GM19438 (cell line): ENCODE data around the gene BTRC.
"Not testable (repeated sequence)": the region's sequence is repeated elsewhere in the genome, so short reads cannot be mapped to it uniquely, and the experiment has no call there.

Experiments used
- ATAC-seq: cut with Tn5 transposase; IDR thresholded peaks from one replicate; pipeline ENCODE4 v1.9.1; 2021; ENCODE audit warnings: low read depth; ENCODE audit not compliant: unreplicated experiment

Gene BTRC

DNA sequence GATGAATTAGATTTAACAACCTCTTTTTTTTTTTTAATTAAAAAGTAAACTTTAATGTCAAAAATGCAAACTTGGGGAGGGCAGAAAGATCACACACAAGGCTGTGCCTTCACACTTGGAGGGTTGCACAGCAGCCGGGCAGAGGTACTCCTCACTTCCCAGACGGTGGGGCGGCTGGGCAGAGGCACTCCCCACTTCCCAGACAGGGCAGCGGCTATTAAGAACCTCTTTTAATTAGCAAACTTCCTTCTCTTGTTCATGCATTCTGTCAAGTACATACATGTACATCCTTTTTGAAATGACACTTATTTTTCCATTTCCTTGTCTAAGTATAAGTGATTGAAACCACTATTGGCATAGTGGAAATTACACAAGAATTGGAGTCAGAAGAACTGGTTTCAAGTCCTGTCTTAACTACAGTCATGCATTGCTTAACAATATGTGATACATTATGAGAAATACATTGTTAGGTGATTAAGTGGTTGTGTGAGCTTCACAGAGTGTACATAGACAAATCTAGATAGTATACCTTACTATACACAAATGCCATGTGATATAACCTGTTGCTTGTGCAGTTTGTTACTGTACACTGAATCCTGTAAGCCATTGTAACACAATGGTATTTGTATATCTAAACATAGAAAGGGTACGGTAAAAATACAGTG lies 26.5 kb downstream of the BTRC start:
- ATAC-seq = no peak

DNA sequence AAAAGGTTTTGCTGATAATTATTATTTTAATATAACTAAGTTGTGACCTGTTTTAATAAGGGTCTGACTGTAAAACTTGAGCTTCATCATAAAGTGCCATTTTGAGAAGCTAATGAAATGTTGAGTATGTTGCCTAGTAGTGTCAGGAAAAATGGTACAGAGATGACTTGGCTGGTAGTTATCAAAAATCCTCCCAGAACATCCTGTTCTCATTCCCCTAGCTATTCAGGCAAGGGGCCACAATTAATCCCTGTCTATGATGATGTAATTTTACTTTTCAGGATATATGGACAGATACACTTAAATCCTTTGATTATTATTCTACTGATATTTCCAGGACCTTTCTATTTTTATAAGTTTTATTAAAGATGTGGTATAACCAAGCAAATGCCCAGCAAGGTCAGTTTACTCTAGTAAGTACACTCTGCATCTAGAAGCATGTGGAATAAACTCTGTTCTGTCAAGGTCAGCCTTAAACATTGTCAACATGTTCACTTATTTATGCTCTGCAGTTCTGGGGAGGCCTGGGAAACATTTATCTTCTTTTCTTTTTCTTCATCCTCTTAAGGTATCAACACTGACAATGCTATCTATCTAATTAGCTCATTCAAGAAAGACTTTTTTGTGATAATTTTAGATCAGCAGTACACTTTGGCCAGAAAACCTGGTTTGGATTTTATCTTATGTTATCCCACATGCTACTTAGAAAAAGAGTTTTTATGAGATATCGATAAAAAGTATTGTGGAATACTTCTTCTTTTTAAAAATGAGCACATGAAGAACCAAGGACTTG lies 32.1 kb downstream of the BTRC start:
- no peak for ATAC-seq

DNA sequence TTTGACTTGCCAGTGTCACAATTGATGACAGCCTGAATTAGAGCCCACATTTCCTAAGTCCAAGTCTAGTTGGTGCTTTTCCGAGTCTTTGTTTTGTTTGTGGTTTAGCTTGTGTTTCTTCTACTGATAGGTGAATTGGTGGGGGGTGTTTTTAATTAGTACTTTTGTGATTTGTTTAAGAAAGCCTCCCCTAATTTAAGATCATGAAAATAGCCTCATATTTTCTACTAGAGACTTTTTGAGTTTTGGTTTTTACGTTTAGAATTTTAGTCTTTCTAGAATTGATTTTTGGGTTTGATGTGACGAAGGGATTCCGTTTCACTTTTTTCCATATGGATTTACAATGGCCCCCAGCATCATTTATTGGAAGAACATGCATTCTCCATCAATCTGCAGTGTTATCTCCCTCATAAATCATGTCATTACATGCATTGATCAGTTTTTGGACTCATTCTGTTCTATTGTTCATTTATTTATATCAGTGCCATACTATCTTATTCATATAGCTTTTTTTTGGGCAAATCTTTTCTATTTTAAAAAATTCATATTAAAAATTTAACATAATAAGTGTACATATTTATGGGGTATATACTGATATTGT lies 32.8 kb downstream of the BTRC start:
- ATAC-seq = no peak

DNA sequence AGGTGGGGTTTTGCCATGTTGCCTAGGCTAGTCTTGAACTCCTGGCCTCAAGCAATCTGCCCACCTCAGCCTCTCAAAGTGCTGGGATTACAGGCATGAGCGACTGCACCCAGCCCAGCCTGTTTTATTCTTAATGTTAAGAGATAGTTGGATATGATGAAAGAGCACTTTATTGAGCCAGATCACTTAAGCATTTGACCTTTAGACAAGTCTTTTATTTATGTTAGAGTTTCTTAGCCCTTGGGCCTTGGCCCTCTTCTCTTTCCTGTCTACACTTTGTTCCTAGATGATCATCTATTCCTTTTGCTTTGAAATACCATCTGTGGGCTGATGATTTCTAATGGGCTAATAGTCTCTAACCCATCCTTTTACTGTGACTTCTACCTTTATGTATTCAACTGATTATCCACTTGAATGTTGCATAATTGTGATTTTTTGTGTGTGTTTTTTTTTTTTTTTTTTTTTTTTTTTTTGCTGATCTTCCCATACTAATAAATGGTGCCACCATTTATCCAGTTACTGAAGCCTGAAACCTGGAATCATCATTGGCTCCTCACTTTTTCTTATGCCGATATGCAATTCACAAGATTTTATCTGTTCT lies 34.8 kb downstream of the BTRC start:
- no peak for ATAC-seq

DNA sequence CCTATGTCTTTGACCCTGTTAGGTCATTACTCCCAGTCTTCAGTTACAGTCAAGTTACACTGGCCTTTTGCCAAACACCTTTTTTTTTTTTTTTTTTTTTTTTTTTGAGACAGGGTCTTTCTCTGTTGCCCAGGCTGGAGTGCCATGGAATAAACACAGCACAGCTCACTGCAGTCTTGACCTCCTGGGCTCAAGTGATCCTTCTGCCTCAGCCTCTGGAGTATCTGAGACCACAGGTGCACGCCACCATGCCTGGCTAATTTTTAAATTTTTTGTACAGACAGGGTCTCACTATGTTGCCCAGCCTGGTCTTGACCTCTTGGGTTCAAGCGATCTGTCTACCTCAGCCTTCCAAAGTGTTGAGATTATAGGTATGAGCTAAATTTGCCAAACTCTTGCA lies 35.6 kb downstream of the BTRC start:
- ATAC-seq = not testable (repeated sequence)

DNA sequence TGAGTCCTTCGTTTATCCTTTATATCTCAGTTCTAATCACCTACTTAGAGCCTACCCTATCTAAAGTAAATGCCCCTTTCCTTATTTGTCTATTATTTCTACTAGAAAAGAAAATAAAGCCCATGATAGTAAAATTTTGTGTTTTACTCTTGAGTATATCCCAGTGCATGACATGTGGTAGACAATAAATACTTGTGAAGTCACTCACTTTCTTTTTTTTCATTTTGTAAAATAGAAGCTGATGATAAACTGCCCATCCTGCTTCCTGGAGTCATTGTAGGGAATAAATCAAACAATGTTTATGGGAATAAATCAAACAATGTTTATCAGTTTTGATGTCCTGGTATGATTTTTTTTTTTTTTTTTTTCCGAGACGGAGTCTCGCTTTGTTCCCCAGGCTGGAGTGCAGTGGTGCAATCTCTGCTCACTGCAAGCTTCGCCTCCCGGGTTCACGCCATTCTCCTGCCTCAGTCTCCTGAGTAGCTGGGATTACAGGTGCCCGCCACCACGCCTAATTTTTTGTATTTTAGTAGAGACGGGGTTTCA lies 36.1 kb downstream of the BTRC start:
- ATAC-seq = no peak

DNA sequence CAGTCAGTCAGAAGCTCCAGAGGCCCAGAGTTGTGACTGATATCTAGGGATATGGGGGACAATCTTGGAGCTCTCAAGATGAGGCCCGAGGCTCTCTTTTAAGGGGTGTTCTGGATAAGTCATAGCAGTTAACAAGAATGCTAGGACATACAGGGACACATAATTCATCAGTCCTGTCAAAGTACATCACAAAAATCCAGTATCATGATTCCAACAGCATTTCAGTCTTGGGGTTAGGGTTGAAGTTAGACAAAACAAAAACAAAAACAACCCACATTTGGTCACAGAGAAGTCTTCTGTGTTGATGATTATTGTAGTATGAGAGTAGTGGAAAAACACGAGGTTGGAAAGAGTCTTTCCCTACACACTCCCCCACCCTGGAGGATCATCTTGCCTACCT lies 39.4 kb downstream of the BTRC start:
- ATAC-seq = no peak

DNA sequence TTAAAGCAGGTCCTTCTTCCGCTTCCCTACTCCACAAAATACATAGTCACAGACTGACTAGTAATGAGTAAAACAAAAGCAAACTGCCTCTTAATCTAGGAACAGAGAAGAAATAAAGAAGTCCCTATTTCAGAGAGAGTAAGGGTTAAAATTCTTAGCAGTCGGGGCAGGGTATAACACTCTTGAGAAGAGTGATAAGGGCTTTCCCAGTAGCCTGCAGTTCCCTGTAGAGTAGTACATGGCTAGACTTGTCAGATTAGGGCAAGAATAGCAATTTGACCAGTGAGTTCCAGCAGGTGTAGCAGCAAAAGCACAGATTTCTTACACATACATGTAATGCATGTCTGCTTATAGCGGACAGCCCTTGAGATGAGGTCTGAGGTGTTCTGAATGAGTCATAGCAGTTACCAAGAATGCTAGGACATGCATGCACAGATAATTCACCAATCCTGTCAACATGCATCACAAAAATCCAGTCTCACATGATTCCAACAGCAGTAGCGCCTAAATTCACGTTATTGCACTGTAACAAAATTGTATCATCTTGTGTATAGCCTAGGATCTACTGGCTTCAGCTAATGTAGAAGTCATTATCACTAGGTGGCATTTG lies 40.7 kb downstream of the BTRC start:
- ATAC-seq = no peak

DNA sequence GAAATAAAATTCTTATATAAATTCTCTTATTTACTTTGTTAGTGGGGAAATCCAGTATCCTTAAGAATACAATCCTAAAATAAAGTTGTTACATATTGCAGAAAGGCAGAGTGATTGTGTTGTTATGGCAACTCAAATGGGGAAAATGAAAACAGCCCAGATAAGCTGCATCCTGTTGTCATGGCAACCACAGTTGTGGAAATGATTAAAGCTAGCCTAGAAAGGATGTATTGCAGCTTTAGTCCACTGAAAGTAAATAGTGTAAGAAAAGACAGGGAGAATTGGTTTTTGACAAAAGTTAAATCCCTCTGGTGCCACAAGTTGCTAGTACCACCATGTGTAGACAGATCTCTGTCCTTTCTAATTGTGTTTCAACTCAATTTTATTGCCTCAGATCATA lies 43.2 kb downstream of the BTRC start:
- no peak for ATAC-seq

DNA sequence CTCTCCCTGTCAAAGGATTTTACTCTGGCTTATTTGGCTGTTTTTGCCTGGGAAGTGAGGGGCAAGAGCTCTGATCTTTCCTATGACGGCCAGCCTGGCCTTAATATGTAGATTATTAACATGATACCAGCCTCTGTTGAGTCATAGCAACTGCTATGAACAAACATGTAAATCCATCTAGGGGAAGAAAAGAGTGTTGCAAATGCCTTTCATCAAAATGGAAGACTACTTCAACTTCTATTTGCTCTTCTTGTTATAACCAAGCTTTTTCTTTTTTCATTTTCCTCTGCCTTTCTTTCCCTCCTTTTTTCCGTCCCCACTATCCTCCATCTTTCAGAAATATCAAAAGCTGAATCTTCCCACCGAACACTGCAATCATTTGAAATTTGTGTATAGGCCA lies 46.6 kb downstream of the BTRC start:
- ATAC-seq = no peak

DNA sequence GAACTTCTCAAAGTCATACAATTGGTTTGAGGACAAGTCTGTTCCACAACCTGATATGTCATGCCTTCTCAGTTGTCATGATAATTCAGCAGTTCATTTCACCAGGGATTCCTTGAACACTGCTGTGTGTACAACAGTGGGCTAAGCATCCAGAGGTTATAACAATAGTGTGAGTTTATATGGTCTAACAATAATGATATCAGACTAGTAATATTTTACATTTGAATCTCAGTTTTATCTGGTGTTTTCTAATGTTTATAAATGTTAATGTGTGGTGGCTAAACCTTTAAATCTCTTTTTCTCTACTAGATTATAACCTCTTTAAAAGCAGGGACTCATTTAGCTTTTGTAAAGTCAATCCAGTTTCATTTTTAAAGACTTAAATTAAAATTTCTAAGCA lies 48.7 kb downstream of the BTRC start:
- no peak for ATAC-seq

DNA sequence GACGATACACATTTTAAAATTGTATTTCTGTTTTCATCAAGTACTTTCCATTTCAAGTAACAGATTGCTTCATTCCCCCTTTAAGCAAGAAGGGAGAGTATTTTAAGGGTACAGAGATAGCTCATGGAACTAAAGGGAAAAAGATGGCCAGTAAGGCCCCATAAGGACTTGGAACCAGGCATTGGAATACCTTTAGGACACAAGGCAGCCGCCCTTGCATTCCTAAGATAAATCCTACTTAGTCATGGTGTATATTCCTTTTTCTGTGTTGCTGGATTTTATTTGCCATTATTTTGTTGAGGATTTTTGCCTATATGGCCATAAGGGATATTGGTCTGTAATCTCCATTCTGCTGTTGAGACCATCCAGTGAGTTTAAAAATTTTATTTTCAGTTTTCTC lies 49.2 kb downstream of the BTRC start:
- ATAC-seq = no peak

DNA sequence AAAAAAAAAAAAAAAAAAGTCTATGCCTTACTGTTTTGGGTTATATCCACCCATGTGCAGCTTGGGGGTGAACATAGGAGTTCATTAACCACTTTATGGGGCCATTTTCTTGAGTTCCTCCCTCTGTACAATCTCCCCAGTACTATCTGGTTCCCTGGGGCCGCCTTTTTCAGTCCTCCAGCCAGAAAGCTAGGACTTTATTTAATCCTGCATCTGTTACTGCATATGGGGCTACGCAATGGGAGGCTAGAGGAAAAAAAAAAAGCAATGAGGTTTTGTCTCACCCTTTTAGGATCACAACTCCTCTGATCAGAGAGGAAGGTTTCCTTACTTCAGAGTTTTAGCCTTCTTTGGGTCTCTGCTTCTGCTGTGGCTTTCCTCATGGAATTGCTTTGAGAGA lies 51.0 kb downstream of the BTRC start:
- no peak for ATAC-seq

DNA sequence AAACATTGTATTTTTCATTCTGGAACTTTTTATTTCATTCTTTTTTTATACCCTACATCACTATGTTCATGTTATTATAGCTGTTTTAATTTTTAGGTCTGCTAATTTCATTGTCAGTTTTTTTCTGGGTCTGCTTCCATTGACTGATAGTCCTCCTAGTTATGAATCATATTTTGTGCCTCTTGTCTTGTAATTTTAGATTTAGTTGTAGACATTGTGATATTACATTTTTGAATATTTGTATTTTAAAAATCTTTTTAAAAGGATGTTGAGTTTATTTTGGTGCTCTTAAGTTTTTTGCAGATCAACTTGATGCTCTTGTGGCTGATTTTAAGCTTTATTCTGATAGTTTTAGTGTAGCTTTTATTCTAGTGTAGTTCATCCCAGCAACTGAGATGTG lies 57.6 kb downstream of the BTRC start:
- no peak for ATAC-seq

DNA sequence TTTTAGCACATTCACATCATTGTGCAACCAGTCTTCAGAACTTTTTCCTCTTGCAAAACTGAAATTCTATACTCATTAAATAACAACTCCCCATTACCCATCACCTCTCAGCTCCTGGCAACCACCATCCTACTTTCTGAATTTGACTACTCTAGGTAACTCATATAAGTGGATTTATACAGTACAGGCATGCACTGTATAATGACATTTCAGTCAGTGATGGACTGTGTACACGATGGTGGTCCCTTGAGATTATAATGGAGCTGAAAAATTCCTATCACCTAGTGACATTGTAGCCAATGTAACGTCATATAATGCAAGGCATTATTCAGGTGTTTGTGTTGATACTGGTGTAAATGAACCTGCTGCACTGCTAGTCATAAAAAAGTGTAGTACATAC lies 60.1 kb downstream of the BTRC start:
- ATAC-seq = no peak

DNA sequence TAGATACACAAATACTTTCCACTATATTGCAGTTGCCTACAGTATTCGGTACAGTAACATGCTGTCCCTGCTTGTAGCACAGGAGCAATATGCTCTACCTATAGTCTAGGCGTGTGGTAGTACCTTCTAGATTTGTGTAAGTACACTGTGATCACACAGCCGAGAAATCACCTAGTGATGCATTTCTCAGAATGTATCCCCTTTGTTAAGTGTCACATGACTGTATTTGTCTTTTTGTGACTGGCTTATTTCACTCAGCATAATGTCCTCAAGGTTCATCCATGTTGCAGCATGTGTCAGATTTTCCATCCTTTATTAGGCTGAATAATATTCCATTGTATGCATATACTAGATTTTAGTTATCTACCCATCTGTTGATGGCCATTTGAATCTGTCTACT lies 61.9 kb downstream of the BTRC start:
- no peak for ATAC-seq

DNA sequence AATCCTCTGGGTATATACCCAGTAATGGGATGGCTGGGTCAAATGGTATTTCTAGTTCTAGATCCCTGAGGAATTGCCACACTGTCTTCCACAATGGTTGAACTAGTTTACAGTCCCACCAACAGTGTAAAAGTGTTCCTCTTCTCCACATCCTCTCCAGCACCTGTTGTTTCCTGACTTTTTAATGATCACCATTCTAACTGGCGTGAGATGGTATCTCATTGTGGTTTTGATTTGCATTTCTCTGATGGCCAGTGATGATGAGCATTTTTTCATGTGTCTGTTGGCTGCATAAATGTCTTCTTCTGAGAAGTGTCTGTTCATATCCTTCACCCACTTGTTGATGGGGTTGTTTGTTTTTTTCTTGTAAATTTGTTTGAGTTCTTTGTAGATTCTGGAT lies 68.0 kb downstream of the BTRC start:
- not testable (repeated sequence) for ATAC-seq

DNA sequence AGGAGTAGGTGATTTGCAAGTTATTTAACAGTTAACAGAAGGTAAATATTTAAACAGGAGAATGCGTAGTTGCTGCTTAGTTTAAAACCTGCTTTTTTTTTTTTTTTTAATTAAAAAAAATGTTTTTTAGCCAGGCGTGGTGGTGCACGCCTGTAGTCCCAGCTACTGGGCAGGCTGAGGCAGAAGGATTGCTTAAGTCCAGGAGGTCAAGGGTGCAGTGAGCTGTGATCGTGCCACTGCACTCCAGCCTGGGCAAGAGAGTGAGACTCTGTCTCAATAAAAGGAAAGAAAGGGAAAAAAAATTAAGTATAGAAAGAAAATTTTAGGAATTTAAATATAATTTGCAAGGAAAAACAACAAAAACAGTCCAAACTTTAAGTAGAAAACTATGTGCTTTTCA lies 71.6 kb downstream of the BTRC start:
- no peak for ATAC-seq

DNA sequence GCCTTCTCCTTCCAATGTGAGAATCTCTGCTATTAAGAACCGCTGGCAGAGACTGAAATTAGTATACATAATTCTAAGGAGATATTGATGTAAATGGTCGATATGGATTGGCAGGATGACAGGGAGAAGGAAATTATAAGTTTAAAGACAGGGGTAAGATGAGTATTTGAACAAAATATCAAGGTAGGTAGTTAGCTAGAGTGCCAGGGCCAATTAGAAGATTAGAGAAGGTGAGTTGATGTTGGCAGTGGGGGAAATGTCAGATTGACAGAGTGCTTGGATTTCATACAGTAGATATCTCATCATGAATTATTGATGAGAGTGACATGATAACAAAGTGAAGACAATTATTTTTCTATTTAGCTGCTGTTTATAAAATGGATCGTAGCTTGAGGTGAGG lies 74.1 kb downstream of the BTRC start:
- no peak for ATAC-seq

DNA sequence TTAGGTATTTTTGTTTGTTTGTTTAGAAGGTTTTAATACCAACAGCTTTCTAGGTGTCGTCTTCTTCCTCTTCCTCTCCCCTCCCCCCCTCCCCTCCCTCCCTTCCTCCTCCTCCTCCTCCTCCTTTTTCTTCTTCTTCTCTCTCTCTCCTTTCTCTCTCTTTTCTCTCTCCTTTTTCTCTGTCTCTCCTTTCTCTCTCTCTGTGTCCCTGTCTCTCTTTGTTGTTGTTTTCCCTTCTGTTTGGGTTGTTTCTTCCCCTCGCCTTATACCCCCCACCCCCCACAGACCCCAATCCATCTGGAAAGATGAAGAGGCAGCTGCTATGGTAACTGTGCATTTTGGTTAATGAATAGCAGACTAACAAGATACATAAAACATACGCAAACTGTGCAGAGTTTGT lies 75.5 kb downstream of the BTRC start:
- no peak for ATAC-seq

DNA sequence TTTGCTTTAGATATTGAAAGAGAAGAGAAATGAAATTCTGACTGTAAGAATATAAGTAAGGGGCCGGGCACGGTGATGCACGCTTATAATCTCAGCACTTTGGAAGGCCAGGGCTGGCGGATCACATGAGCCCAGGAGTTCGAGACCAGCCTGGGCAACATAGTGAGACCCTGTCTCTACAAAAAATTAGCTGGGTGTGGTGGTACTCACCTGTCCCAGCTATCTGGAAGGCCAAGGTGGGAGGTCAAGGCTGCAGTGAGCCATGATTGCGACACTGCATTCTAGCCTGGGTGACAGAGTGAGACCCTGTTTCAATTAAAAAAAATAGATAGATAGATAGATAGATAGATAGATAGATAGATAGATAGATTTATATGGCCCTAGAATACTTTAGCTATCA lies 82.3 kb downstream of the BTRC start:
- no peak for ATAC-seq
